H9 (cell line): Measurements from ENCODE around the gene AANAT. TPM values are rescaled to one million over a fixed set of nuclear protein-coding genes. Genes with fewer than 3 reads are reported as not detected.

Experiments
- DNase-seq: peaks from one replicate; pipeline ENCODE4 v3.0.0-alpha.2; 2017
- H2AFZ ChIP-seq: one replicate; pipeline ENCODE4 v1.6.1; 2013; ENCODE audit warnings: mild to moderate bottlenecking, low read length, control low read depth, moderate library complexity
- H2AK5ac ChIP-seq: 2 replicates; pipeline ENCODE4 v1.6.1; 2013; ENCODE audit warnings: low read length, control low read depth, mixed read lengths; ENCODE audit not compliant: insufficient read length
- H2BK120ac ChIP-seq: one replicate; pipeline ENCODE4 v1.6.1; 2013; ENCODE audit warnings: low read depth, mild to moderate bottlenecking, low read length, control low read depth, inconsistent platforms; ENCODE audit not compliant: poor library complexity, severe bottlenecking
- H2BK12ac ChIP-seq: 2 replicates; pipeline ENCODE4 v1.6.1; 2013; ENCODE audit warnings: low read length, control low read depth, mixed read lengths, low read depth; ENCODE audit not compliant: insufficient read length
- H2BK15ac ChIP-seq: 2 replicates; pipeline ENCODE4 v1.6.1; 2013; ENCODE audit warnings: low read depth, low read length, control low read depth
- H2BK20ac ChIP-seq: one replicate; pipeline ENCODE4 v1.6.1; 2013; ENCODE audit warnings: low read depth, mild to moderate bottlenecking, low read length, control low read depth, inconsistent platforms; ENCODE audit not compliant: poor library complexity, severe bottlenecking
- H2BK5ac ChIP-seq: 2 replicates; pipeline ENCODE4 v1.6.1; 2013; ENCODE audit warnings: low read length, control low read depth, mixed read lengths; ENCODE audit not compliant: insufficient read length
- H3K14ac ChIP-seq: 2 replicates; pipeline ENCODE4 v1.6.1; 2013; ENCODE audit warnings: low read length, control low read depth; ENCODE audit not compliant: insufficient read depth
- H3K18ac ChIP-seq: 2 replicates; pipeline ENCODE4 v1.6.1; 2013; ENCODE audit warnings: low read depth, mild to moderate bottlenecking, mixed read lengths, low read length, control low read depth; ENCODE audit not compliant: insufficient read length
- H3K23ac ChIP-seq: 2 replicates; pipeline ENCODE4 v1.6.1; 2013; ENCODE audit warnings: low read length, control low read depth, mixed read lengths, low read depth; ENCODE audit not compliant: insufficient read length
- H3K23me2 ChIP-seq: 2 replicates; pipeline ENCODE4 v1.6.1; 2013; ENCODE audit warnings: low read depth, mild to moderate bottlenecking, mixed read lengths, low read length, control low read depth; ENCODE audit not compliant: insufficient read length, poor library complexity, severe bottlenecking
- H3K27ac ChIP-seq: 2 replicates; pipeline ENCODE4 v1.5.1; 2013; ENCODE audit warnings: low read length, control low read depth, mixed read lengths, low read depth; ENCODE audit not compliant: insufficient read length
- H3K27me3 ChIP-seq: 2 replicates; pipeline ENCODE4 v1.6.1; 2013; ENCODE audit warnings: low read length, control low read depth, inconsistent platforms; ENCODE audit not compliant: insufficient read depth
- H3K4ac ChIP-seq: 2 replicates; pipeline ENCODE4 v1.6.1; 2013; ENCODE audit warnings: low read depth, mild to moderate bottlenecking, control low read depth, inconsistent platforms, low read length, moderate library complexity
- H3K4me1 ChIP-seq: 2 replicates; pipeline ENCODE4 v1.6.1; 2013; ENCODE audit warnings: low read length, control low read depth, inconsistent platforms; ENCODE audit not compliant: insufficient read depth
- H3K4me2 ChIP-seq: 2 replicates; pipeline ENCODE4 v1.6.1; 2013; ENCODE audit warnings: low read length, control low read depth, mixed read lengths; ENCODE audit not compliant: insufficient read length, insufficient read depth
- H3K56ac ChIP-seq: 2 replicates; pipeline ENCODE4 v1.6.1; 2013; ENCODE audit warnings: low read depth, mild to moderate bottlenecking, mixed read lengths, low read length, control low read depth; ENCODE audit not compliant: insufficient read length
- H3K79me1 ChIP-seq: 2 replicates; pipeline ENCODE4 v1.6.1; 2013; ENCODE audit warnings: low read depth, mild to moderate bottlenecking, moderate library complexity, low read length, control low read depth, inconsistent platforms; ENCODE audit not compliant: insufficient read depth, poor library complexity, severe bottlenecking
- H3K79me2 ChIP-seq: 2 replicates; pipeline ENCODE4 v1.6.1; 2013; ENCODE audit warnings: low read length, control low read depth, inconsistent platforms; ENCODE audit not compliant: insufficient read depth
- H3K9ac ChIP-seq: 2 replicates; pipeline ENCODE4 v1.6.1; 2013; ENCODE audit warnings: low read length, control low read depth, mixed read lengths; ENCODE audit not compliant: insufficient read length; ENCODE audit errors: extremely low read depth
- H3K9me3 ChIP-seq: one replicate; pipeline ENCODE4 v1.6.1; 2013; ENCODE audit warnings: low read depth, low read length, inconsistent platforms; ENCODE audit not compliant: control insufficient read depth
- H3T11ph ChIP-seq: one replicate; pipeline ENCODE4 v1.6.1; 2013; ENCODE audit warnings: mild to moderate bottlenecking, low read length, control low read depth, inconsistent platforms
- H4K20me1 ChIP-seq: one replicate; pipeline ENCODE4 v1.6.1; 2013; ENCODE audit not compliant: control insufficient read depth, insufficient read length, insufficient read depth
- H4K5ac ChIP-seq: 2 replicates; pipeline ENCODE4 v1.6.1; 2013; ENCODE audit warnings: low read depth, mild to moderate bottlenecking, mixed read lengths, low read length, control low read depth; ENCODE audit not compliant: insufficient read length
- H4K8ac ChIP-seq: replicated peaks from 2 replicates; pipeline ENCODE4 v1.6.1; 2013; ENCODE audit warnings: low read length, control low read depth, mixed read lengths, low read depth; ENCODE audit not compliant: insufficient read length
- H4K91ac ChIP-seq: 2 replicates; pipeline ENCODE4 v1.6.1; 2013; ENCODE audit warnings: low read depth, mild to moderate bottlenecking, moderate library complexity, mixed read lengths, low read length, control low read depth; ENCODE audit not compliant: insufficient read length
- H3K27ac Mint-ChIP-seq, 3 experiments: 2 replicates in 2 of 3; 3 replicates in 1 of 3; pipeline ENCODE4 v1.8.0; 2020 to 2021; ENCODE audit warnings: mixed read lengths in 3 of 3, mild to moderate bottlenecking in 1 of 3, moderate library complexity in 1 of 3
- H3K27me3 Mint-ChIP-seq: 2 replicates; pipeline ENCODE4 v1.8.0; 2021; ENCODE audit warnings: low read depth, mild to moderate bottlenecking, moderate library complexity, mixed read lengths
- H3K36me3 Mint-ChIP-seq, 3 experiments: 2 replicates in 2 of 3; 3 replicates in 1 of 3; pipeline ENCODE4 v1.8.0; 2020 to 2021; ENCODE audit warnings: low read depth in 3 of 3, mixed read lengths in 3 of 3; ENCODE audit not compliant: insufficient read depth in 1 of 3
- H3K4me1 Mint-ChIP-seq, 2 experiments: 2 replicates each; pipeline ENCODE4 v1.8.0; 2020; ENCODE audit warnings: mixed read lengths in 2 of 2
- H3K4me3 Mint-ChIP-seq, 2 experiments: 2 replicates in 1 of 2; 3 replicates in 1 of 2; pipeline ENCODE4 v1.8.0; 2020 to 2021; ENCODE audit warnings: mild to moderate bottlenecking in 2 of 2, mixed read lengths in 2 of 2, moderate library complexity in 1 of 2
- H3K9me3 Mint-ChIP-seq, 2 experiments: 2 replicates in 1 of 2; 3 replicates in 1 of 2; pipeline ENCODE4 v1.8.0; 2020; ENCODE audit warnings: mild to moderate bottlenecking in 2 of 2, mixed read lengths in 2 of 2, moderate library complexity in 1 of 2
- WGBS: extraction: QIAGEN DNeasy Blood & Tissue Kit; methylation state at CpG from one replicate; pipeline ENCODE4 v1.1.7; 2013; ENCODE audit warnings: missing lambda C conversion rate, low lambda C conversion rate, mixed read lengths; ENCODE audit not compliant: insufficient read length; ENCODE audit errors: extremely low coverage; 5-methylcytosine and 5-hydroxymethylcytosine counted together
- total RNA-seq: library from RNA; stranded (reverse); gene quantifications from 2 replicates; pipeline ENCODE4 v1.2.1, GENCODE V29; 2021
- TF ChIP-seq, protein P1 (sequence below): fragments of 200-600 bp; sonication (generic); conservative IDR thresholded peaks from 3 replicates; pipeline ENCODE4 v1.8.0; 2021; ENCODE audit warnings: antibody characterized with exemption, mild to moderate bottlenecking

Gene AANAT
- total RNA-seq, 1 experiment from 2014 or later, result 0.55 TPM

DNA sequence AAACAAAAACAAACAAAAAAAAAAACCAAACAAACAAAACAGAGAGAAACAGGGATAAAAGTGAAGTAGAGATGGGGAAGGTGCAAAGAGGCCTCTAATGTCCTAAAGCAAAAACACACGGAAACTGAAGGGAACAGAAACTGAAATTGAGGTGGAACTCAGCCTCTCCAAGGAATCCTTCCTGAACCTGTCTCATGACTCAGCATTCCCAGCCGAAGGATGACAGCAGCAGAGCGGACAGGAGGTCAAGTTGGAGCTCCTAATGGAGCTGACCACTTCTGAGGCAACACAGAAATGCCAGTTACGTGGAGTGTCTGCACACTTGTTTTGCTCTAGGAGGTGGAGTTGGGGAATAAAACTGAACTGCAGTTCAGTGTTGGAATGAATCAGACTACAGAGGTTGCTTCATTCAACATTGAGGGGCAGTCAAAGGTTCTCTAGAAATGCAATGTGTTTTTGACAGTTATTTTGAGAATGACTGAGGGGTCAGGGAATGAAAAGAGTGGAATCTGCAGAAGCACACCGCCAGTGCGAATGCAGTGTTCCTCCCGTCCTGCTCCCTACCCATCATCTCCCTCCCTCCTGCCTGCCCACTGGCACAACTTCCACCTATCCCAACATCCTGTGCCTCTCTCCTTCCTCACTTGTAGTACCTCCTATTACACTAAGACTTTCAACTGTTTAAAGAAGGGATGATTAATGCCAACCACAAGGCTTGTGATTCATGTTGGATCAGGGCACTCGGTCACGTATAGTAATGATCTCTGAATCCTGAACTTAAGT is 20.8 kb upstream of the AANAT start:
- no peak overlapping the region for H2BK12ac ChIP-seq
- H3K27ac ChIP-seq, result no peak overlapping the region
- peaks cover 50% of the 10 kb centered on the region for H3K4me1 ChIP-seq
- no peak overlapping the region for H4K5ac ChIP-seq
- DNase-seq, result peak; percentile 56
- H3K9ac ChIP-seq, result no peak overlapping the region
- H3K18ac ChIP-seq, result no peak overlapping the region
- WGBS, result no CpG with 5 or more reads among the region's 9 CpGs
- H2BK15ac ChIP-seq, result no peak overlapping the region
- no peak overlapping the region for H3K4ac ChIP-seq
- Mint-ChIP-seq H3K27me3 (no peaks in the 10 kb centered on the region), H3K4me3 (peak overlapping the region; percentile 7 to 51; a peak in 1 of 5 replicates), H3K4me1 (peaks cover 82 to 90% of the 10 kb centered on the region in 2 experiments), H3K9me3 (no peaks in the 10 kb centered on the region; a peak in 1 of 5 replicates), H3K27ac (peak overlapping the region in 2 of 3 experiments; percentile 84 to 93; a peak in 4 of 7 replicates), H3K36me3 (peaks cover 0 to 4% (median 0%) of the 10 kb centered on the region in 3 experiments; a peak in 2 of 7 replicates)
- TF ChIP-seq, protein P1, sequence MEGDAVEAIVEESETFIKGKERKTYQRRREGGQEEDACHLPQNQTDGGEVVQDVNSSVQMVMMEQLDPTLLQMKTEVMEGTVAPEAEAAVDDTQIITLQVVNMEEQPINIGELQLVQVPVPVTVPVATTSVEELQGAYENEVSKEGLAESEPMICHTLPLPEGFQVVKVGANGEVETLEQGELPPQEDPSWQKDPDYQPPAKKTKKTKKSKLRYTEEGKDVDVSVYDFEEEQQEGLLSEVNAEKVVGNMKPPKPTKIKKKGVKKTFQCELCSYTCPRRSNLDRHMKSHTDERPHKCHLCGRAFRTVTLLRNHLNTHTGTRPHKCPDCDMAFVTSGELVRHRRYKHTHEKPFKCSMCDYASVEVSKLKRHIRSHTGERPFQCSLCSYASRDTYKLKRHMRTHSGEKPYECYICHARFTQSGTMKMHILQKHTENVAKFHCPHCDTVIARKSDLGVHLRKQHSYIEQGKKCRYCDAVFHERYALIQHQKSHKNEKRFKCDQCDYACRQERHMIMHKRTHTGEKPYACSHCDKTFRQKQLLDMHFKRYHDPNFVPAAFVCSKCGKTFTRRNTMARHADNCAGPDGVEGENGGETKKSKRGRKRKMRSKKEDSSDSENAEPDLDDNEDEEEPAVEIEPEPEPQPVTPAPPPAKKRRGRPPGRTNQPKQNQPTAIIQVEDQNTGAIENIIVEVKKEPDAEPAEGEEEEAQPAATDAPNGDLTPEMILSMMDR, result no peak
- no peak overlapping the region for H3T11ph ChIP-seq
- no peak overlapping the region for H2BK20ac ChIP-seq
- H2BK120ac ChIP-seq, result no peak overlapping the region
- H3K79me1 ChIP-seq, result peaks cover 4% of the 10 kb centered on the region
- no peak overlapping the region for H4K91ac ChIP-seq
- no peak overlapping the region for H2BK5ac ChIP-seq
- no peaks in the 10 kb centered on the region for H3K9me3 ChIP-seq
- no peak overlapping the region for H2AFZ ChIP-seq
- H3K79me2 ChIP-seq, result peaks cover 53% of the 10 kb centered on the region; the same call in 1 of the 2 replicates
- H3K23me2 ChIP-seq, result no peaks in the 10 kb centered on the region
- no peak overlapping the region for H3K56ac ChIP-seq
- no peak overlapping the region for H4K8ac ChIP-seq
- H2AK5ac ChIP-seq, result no peak overlapping the region
- no peak overlapping the region for H3K23ac ChIP-seq
- no peaks in the 10 kb centered on the region for H3K27me3 ChIP-seq
- H3K14ac ChIP-seq, result no peak overlapping the region
- no peak overlapping the region for H3K4me2 ChIP-seq
- no peaks in the 10 kb centered on the region for H4K20me1 ChIP-seq
